ENCODE data around the gene MAFF.

DNA sequence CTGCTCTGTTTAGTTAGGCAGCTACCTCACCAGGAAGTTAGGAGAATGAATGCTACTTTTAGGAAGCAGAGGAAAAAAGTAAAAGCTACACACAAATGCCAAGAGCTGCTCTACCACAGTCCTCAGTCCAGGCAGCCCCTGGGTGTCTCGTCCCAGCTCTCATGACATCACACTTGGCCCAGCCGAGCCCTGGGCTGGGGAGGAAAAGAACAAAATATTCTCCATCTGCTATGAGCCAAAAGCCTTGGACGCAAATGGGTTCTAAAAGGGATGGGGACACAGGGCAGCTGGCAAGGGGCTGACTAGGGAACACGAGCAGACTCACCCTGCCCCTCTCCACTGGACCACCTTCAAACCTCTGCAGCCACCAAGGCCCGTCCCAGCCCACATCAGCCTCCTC is 44.9 kb downstream of the MAFF start:
- TF ChIP-seq, protein P1, sequence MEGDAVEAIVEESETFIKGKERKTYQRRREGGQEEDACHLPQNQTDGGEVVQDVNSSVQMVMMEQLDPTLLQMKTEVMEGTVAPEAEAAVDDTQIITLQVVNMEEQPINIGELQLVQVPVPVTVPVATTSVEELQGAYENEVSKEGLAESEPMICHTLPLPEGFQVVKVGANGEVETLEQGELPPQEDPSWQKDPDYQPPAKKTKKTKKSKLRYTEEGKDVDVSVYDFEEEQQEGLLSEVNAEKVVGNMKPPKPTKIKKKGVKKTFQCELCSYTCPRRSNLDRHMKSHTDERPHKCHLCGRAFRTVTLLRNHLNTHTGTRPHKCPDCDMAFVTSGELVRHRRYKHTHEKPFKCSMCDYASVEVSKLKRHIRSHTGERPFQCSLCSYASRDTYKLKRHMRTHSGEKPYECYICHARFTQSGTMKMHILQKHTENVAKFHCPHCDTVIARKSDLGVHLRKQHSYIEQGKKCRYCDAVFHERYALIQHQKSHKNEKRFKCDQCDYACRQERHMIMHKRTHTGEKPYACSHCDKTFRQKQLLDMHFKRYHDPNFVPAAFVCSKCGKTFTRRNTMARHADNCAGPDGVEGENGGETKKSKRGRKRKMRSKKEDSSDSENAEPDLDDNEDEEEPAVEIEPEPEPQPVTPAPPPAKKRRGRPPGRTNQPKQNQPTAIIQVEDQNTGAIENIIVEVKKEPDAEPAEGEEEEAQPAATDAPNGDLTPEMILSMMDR (IDR thresholded peaks at IDR 0.05), result no peak
- no peak for TF ChIP-seq JUN (CRISPR knock-in tag; IDR thresholded peaks at IDR 0.05)
- TF ChIP-seq, protein P2, sequence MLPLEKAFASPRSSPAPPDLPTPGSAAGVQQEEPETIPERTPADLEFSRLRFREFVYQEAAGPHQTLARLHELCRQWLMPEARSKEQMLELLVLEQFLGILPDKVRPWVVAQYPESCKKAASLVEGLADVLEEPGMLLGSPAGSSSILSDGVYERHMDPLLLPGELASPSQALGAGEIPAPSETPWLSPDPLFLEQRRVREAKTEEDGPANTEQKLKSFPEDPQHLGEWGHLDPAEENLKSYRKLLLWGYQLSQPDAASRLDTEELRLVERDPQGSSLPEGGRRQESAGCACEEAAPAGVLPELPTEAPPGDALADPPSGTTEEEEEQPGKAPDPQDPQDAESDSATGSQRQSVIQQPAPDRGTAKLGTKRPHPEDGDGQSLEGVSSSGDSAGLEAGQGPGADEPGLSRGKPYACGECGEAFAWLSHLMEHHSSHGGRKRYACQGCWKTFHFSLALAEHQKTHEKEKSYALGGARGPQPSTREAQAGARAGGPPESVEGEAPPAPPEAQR (CRISPR knock-in tag; IDR thresholded peaks at IDR 0.05), result no peak
- TF ChIP-seq FOXJ3 (CRISPR knock-in tag; IDR thresholded peaks at IDR 0.05; ENCODE audit: borderline replicate concordance), result no peak
- TF ChIP-seq ELF4 (CRISPR knock-in tag; IDR thresholded peaks at IDR 0.05; ENCODE audit: low read depth), result no peak
- TF ChIP-seq, protein P3, sequence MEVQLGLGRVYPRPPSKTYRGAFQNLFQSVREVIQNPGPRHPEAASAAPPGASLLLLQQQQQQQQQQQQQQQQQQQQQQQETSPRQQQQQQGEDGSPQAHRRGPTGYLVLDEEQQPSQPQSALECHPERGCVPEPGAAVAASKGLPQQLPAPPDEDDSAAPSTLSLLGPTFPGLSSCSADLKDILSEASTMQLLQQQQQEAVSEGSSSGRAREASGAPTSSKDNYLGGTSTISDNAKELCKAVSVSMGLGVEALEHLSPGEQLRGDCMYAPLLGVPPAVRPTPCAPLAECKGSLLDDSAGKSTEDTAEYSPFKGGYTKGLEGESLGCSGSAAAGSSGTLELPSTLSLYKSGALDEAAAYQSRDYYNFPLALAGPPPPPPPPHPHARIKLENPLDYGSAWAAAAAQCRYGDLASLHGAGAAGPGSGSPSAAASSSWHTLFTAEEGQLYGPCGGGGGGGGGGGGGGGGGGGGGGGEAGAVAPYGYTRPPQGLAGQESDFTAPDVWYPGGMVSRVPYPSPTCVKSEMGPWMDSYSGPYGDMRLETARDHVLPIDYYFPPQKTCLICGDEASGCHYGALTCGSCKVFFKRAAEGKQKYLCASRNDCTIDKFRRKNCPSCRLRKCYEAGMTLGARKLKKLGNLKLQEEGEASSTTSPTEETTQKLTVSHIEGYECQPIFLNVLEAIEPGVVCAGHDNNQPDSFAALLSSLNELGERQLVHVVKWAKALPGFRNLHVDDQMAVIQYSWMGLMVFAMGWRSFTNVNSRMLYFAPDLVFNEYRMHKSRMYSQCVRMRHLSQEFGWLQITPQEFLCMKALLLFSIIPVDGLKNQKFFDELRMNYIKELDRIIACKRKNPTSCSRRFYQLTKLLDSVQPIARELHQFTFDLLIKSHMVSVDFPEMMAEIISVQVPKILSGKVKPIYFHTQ (CRISPR knock-in tag; IDR thresholded peaks at IDR 0.05), result no peak
- TF ChIP-seq CREM (CRISPR knock-in tag; IDR thresholded peaks at IDR 0.05), result no peak
- no peak for TF ChIP-seq SOX15 (CRISPR knock-in tag; IDR thresholded peaks at IDR 0.05)
